ENCODE data around the gene C17orf75.
"Not testable (repeated sequence)": the region's sequence is repeated elsewhere in the genome, so short reads cannot be mapped to it uniquely, and the experiment has no call there.

The C17orf75 gene

GRCh38 chr17:32341857-32342602, at the start of gene C17orf75:
Gene C17orf75, minus strand, starts transcription at chr17:32342173. Its CDS starts 34 bp downstream, at chr17:32342139.
- peak; percentile 87 for DNase-seq

- DNase-seq, result no peak
These were observed 46.9 kb upstream of the C17orf75 start for GRCh38 chr17:32388613-32389459.

DNA sequence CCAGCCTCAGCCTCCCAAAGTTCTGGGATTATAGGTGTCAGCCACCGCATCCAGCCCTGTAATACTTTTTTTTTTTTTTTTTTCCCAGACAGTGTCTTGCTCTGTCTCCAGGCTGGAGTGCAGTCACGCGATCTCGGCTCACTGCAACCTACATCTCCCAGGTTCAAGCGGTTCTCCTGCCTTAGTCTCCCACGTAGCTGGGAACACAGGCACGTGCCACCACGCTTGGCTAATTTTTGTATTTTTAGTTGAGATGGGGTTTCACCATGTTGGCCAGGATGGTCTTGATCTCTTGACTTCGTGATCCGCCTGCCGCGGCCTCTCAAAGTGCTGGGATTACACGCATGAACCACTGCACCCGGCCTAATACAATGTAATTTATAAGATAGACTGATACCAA, 46.2 kb upstream of the C17orf75 start:
- DNase-seq, result not testable (repeated sequence)

GRCh38 chr17:32386844-32387243, 44.9 kb upstream of the C17orf75 start:
- no peak for DNase-seq

DNA sequence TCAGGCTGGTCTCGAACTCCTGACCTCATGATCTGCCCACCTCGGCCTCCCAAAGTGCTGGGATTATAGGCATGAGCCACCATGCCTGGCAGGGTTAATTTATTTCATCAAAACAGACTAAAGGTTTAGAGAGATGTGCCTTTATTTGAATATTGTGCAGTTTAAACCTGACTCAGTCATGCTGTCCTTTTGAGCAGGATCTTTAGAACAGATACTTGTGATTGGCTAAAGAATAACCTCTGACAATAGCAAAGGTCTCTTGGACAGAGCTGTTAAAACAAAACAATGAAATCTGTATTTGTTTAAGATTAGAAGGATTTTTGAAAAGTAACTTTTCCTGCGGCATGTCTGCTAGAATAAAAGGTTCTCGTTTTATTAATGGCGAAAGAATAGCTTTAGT, 44.0 kb upstream of the C17orf75 start:
- no peak for DNase-seq

GRCh38 chr17:32385121-32385520, 43.1 kb upstream of the C17orf75 start:
- no peak for DNase-seq

DNA sequence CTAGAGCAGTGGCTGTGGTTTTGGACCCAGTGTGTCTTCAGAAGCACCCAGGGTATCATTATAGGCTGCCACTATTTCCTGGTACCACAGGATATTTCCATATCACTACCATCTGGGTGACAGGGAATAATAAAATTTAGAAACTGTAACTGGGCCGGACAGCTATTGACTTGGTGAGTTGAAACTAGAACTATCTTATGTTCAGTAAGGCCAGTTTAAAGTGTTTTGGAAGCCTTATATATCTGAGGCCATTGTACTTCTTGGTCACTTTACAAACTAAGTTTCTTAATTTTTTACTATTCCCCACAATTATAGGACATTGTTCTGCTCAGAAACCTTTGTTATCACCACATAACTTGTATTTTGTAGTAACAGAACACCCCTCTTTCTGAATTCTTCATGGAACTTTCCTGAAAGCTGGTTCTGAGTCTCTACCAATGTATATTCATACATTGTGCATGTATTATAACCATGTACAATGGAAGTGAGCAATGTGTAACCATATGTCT, 42.0 kb upstream of the C17orf75 start:
- no peak for DNase-seq

- no peak for DNase-seq
These were observed 40.7 kb upstream of the C17orf75 start for GRCh38 chr17:32382526-32383223.

GRCh38 chr17:32370426-32370825, 28.5 kb upstream of the C17orf75 start:
- no peak for DNase-seq

- no peak for DNase-seq
These were observed 19.3 kb upstream of the C17orf75 start for GRCh38 chr17:32361270-32361669.

DNA sequence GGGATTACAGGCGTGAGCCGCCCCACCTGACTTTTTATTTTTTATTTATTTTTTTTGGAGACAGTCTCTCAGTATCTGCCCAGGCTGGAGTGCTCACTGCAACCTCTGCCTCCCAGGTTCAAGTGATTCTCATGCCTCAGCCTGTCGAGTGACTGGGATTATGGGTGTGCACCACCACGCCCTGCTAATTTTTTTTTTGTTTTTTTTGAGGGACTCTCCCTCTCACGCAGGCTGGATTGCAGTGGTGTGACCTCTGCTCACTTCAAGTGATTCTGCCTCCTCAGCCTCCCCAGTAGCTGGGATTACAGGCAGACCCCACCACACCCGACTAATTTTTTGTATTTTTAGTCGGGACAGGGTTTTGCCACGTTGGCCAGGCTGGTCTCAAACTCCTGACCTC, 15.6 kb upstream of the C17orf75 start:
- DNase-seq, result no peak

- DNase-seq, result no peak
These were observed 14.8 kb upstream of the C17orf75 start for GRCh38 chr17:32356750-32357149.

- DNase-seq, result no peak
These were observed 14.4 kb upstream of the C17orf75 start for GRCh38 chr17:32356378-32356743.

DNA sequence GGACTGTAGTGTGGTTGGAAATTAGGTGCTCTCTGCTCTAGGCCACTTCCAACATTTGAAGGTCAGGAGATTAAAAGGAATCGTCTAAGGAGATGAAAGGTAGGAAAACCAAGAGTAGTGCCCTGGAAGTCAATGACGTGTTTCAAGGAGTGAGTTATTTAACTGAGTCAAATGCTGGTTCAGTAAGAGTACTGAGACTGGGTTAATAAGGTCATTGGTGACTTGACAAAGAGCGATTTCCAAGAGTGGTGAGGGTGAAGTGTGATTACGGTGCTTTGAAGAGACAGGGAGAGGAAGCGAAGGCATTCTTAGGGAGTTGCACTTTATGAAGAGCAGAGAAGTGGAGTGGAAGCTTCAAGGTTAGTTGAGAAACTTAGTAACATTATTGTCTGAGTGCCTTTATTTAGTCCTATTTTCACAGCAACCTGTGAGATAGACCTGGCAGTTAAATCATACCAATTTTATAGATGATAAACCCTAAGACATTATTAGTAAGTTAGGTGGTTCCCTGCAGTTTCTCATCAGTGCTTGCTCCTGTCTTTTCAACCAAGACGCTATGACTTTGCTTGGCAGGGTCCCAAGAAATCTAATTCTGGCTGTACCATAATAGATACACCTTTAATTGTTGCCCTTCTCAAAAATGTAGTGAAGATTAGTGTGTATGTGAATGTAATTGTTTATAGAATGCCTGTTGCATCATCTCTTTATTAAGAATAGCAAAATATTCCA, 13.8 kb upstream of the C17orf75 start:
- no peak for DNase-seq

DNA sequence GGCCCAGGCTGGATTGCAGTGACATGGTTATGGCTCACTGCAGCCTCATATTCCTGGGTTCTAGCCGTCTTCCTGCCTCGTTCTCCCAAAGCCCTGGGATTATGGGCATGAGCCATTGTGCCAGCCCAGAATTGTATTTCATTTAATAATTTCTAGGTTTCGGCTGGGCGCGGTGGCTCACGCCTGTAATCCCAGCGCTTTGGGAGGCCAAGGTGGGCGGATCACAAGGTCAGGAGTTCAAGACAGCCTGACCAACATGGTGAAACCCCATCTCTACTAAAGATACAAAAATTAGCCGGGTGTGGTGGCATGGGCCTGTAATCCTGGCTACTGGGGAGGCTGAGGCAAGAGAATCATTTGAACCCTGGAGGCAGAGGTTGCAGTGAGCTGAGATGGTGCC, 10.8 kb upstream of the C17orf75 start:
- not testable (repeated sequence) for DNase-seq

DNA sequence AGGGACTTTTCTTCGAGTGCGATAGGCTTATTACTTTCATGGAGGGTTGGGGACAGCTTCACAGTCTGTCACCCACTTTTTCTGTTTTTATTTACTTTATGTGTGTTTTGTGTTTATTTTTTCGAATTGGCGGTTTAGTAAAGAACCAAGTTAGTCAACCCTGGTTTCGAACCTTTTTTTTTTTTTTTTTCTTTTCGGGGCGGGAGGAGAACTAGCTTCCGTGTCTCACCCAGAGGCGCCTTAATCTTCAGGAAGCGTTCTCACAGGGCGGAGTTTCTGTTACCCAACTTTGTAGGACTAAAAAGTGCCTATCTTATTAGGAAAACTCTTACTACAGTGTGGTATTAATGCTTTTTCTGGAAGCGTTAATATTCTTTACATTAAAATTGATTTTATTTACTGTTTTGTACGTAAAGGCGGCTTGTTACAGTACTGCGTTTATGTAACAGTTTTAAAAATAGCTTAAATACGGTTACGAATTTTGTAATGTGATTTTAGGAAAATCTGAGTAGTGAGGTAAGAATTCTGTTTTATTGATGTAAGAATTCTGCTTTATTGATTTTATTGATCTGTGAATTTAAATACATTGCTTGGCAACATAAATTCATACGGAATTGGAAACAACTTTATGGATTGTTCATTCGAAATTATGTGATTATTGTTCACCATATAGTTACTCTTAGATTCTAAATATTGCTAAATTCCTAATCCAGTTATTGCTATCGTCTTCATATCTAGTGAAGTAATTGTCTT, 8.9 kb upstream of the C17orf75 start:
- peak; percentile 63 for DNase-seq

DNA sequence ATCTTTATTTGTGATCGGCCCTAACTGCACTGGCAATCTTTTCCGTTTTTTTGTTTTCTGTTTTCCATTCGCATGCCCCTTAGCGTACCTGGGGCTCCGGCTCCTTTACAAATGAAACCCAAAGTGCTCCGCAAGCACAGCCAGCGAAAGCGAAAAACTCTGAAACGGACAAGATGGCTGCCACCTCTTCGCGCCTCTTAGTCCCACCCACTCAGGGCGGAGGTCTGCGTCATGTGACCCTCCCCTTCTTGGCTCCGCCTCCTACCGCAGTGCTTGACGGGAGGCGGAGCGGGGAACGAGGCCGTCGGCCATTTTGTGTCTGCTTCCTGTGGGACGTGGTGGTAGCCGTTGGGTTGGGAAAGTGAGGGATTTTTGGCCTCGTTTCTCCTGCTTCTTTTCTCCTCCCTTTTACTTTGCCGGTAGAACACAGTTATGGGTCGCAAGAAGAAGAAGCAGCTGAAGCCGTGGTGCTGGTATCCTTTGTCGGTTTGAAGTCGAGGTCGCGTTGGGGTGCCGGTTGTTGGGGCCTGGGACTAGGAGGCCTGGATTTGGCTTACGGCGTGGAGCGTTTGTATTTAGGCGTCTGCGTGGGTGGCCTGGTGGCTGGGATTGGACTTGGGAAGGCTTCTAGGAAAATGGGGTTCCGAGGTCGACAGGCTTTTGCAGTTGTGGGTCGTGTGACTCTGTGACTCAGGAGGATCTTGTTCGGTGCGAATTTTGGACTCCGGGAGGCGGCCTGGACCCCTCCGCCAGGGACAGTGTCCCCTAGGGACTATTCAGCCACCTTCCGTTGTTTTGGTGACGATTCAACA, 8.1 kb upstream of the C17orf75 start, which contains the start of gene ZNF207:
Gene ZNF207 (plus strand): TSS at position 304 of the 812 bp plus-strand sequence. CDS start 129 bp downstream, at position 433.
- DNase-seq, result peak; percentile 97

- DNase-seq, result no peak
These were observed 7.5 kb upstream of the C17orf75 start for GRCh38 chr17:32349503-32349853.

DNA sequence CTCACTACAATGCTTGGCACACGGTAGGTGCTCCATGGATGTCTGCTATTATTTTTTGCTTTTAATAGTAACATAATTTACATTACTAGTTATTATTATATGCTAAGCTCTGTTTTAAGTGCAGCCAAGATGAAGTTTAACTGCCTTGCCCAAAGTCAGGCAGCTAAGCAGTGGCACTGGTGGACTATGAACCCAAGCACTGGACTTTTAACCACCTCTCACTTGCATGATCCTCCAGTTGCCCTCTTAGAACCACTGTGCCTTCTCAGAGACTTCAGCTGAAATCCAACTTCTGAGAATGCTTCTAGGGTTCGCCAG, 6.5 kb upstream of the C17orf75 start:
- DNase-seq, result no peak

GRCh38 chr17:32345951-32346600, 4.1 kb upstream of the C17orf75 start:
- no peak for DNase-seq
